Right lobe of liver (tissue), 6 donors: Measurements from ENCODE around the gene PNP. TPM values are rescaled to one million over a fixed set of nuclear protein-coding genes. Genes with fewer than 3 reads are reported as not detected.
A peak's percentile ranks its signal among the peaks of the same experiment; 100 is the strongest.

Experiments
- ATAC-seq, 4 donors: fragments of 200-7000 bp; cut with Tn5 transposase; one replicate each; pipeline ENCODE4 v1.9.1; 2020; ENCODE audit warnings: mild to moderate bottlenecking in 4 of 4, moderate library complexity in 4 of 4
- DNase-seq, 3 donors: peaks; one replicate each; pipeline ENCODE4 v3.0.0-alpha.2; 2020
- H3K27ac ChIP-seq, 3 donors: fragments of 200-600 bp; one replicate each; pipeline ENCODE4 v1.8.0; 2022
- H3K27me3 ChIP-seq, 2 donors: fragments of 200-600 bp; one replicate each; pipeline ENCODE4 v1.8.0; 2022
- H3K36me3 ChIP-seq, 4 donors: fragments of 200-600 bp; sonication (generic) in 1 of 4; one replicate each; pipeline versions ENCODE4 v1.5.1 to v1.8.0; 2017 to 2022; ENCODE audit warnings: control low read depth in 1 of 4
- H3K4me1 ChIP-seq, 4 donors: fragments of 200-600 bp; sonication (generic) in 1 of 4; one replicate each; pipeline versions ENCODE4 v1.5.1 to v1.8.0; 2017 to 2022; ENCODE audit warnings: control low read depth in 1 of 4
- H3K4me3 ChIP-seq, 3 donors: fragments of 200-600 bp; one replicate each; pipeline ENCODE4 v1.8.0; 2022
- H3K9me3 ChIP-seq, 4 donors: fragments of 200-600 bp; sonication (generic) in 1 of 4; one replicate each; pipeline versions ENCODE4 v1.5.1 to v1.8.0; 2017 to 2022; ENCODE audit warnings: control low read depth in 1 of 4
- CTCF ChIP-seq, 4 donors: fragments of 200-600 bp in 3 of 4; fragments of 450-650 bp in 1 of 4; IDR thresholded peaks; one replicate each; pipeline versions ENCODE4 v1.5.1 to v1.8.0; 2016 to 2022; ENCODE audit warnings: antibody characterized with exemption in 4 of 4, mild to moderate bottlenecking in 2 of 4
- POLR2A ChIP-seq: fragments of 450-650 bp; IDR thresholded peaks from one replicate; pipeline ENCODE4 v1.6.1; 2017; ENCODE audit warnings: antibody characterized with exemption, mild to moderate bottlenecking
- WGBS: methylation state at CpG from one replicate; pipeline ENCODE4 v1.1.6; 2018; ENCODE audit warnings: low coverage, low lambda C conversion rate; ENCODE audit not compliant: insufficient coverage; ENCODE audit errors: missing lambda C conversion rate; 5-methylcytosine and 5-hydroxymethylcytosine counted together
- intact Hi-C, 2 donors: fragments of 100-400 bp; cut with DNase I; formaldehyde crosslinking; loops; one replicate each; pipeline versions ENCODE4 v1.11.2 to v1.14.1; 2022
- long read RNA-seq: library from polyadenylated mRNA; unstranded; transcript quantifications from one replicate; pipeline ENCODE4 v2.0.0, GENCODE V29; 2019
- total RNA-seq, 6 experiments: library from RNA; depleted of rRNA in 2 of 6; stranded (reverse); fragments of >200 nt in 2 of 6; fragmentation: NEBNext Ultra II Directional in 3 of 6; extraction: Animal tissue kit (Norgen Biotek cat#: 25700) in 3 of 6; gene quantifications; one replicate each; pipeline versions ENCODE4 v1.1.0 to v1.2.4, GENCODE V29; 2016 to 2023
- donor health status: DM: no; HTN: yes; CAD: no.
- donor health status: DM: no; HTN: no; CAD: no.
- donor health status: DM: no; HTN: no; CAD: no.
- donor health status: DM: no; HTN: yes; CAD: no.
- donor health status: DM: no; HTN: yes; CAD: no.

PNP gene
- total RNA-seq, result 10 to 100 TPM; 22.1 to 48.9 (median 30.9) TPM
- long read RNA-seq, transcript PNP-201 (6 exons, 1,509 nt), result major isoform, 7 of 7 reads
- long read RNA-seq, partial matches to known transcripts, result 0 of 7 reads
- long read RNA-seq, other reads (novel, unspliced or antisense), result 0 of 7 reads

- Histone ChIP-seq H3K4me3 (peak within 1 kb of the TSS; percentile 76 to 93 (median 90)), H3K27me3 (no peaks in the 10 kb centered on the region), H3K9me3 (no peaks in the 10 kb centered on the region), H3K27ac (peak within 1 kb of the TSS; percentile 78 to 90 (median 82)), H3K36me3 (peaks cover 0 to 9% (median 2%) of the 10 kb centered on the region in 4 donors), H3K4me1 (peaks cover 0 to 37% (median 8%) of the 10 kb centered on the region in 4 donors)
- ATAC-seq, result peak; percentile 90 to 95 (median 92)
- intact Hi-C loops, result no loop called here
- 0% methylated on average over 22 of the region's 40 CpGs for WGBS
- DNase-seq, result peak; percentile 94 to 96 (median 94)
- TF ChIP-seq POLR2A (peak; percentile 99), CTCF (IDR thresholded peaks at IDR 0.05) (no peak)
Observed at GRCh38 chr14:20469242-20469889, at the start of gene PNP. PNP (plus strand) TSS chr14:20469406; CDS start chr14:20469525, 119 bp downstream.

GRCh38 chr14:20419419-20419818, 49.8 kb upstream of the PNP start:
- no CpG with 5 or more reads among the region's 1 CpG for WGBS
- no peaks in the 10 kb centered on the region for H3K4me1 ChIP-seq
- TF ChIP-seq CTCF (IDR thresholded peaks at IDR 0.05) (no peak), POLR2A (no peak)
- ATAC-seq (no peak), DNase-seq (no peak)
- H3K9me3 ChIP-seq, result no peaks in the 10 kb centered on the region
- no peak overlapping the region for H3K4me3 ChIP-seq
- no peaks in the 10 kb centered on the region for H3K27me3 ChIP-seq
- no peaks in the 10 kb centered on the region for H3K36me3 ChIP-seq
- intact Hi-C loops, result no loop called here
- no peak overlapping the region for H3K27ac ChIP-seq

GRCh38 chr14:20421267-20421666, 47.9 kb upstream of the PNP start:
- Histone ChIP-seq H3K9me3 (no peaks in the 10 kb centered on the region), H3K4me1 (no peaks in the 10 kb centered on the region), H3K36me3 (no peaks in the 10 kb centered on the region), H3K27ac (no peak overlapping the region), H3K27me3 (no peaks in the 10 kb centered on the region), H3K4me3 (no peak overlapping the region)
- intact Hi-C loops, result no loop called here
- 48% methylated on average over 2 of the region's 2 CpGs for whole genome bisulfite sequencing
- DNase-seq, result no peak
- no peak for ATAC-seq
- TF ChIP-seq CTCF (IDR thresholded peaks at IDR 0.05), result no peak
- no peak for TF ChIP-seq POLR2A

GRCh38 chr14:20422886-20423285, 46.3 kb upstream of the PNP start:
- intact Hi-C loops, result no loop called here
- Histone ChIP-seq H3K27ac (no peak overlapping the region), H3K4me1 (no peaks in the 10 kb centered on the region), H3K4me3 (no peak overlapping the region), H3K9me3 (no peaks in the 10 kb centered on the region), H3K36me3 (no peaks in the 10 kb centered on the region), H3K27me3 (no peaks in the 10 kb centered on the region)
- 48% methylated on average over 2 of the region's 2 CpGs for whole genome bisulfite sequencing
- DNase-seq (no peak), ATAC-seq (no peak)
- TF ChIP-seq POLR2A (no peak), CTCF (IDR thresholded peaks at IDR 0.05) (no peak)
